ENCODE data around the gene ZNF492. TPM values are rescaled to one million over a fixed set of nuclear protein-coding genes. Genes with fewer than 3 reads are reported as not detected.
A peak's percentile ranks its signal among the peaks of the same experiment; 100 is the strongest.
"Not testable (repeated sequence)": the region's sequence is repeated elsewhere in the genome, so short reads cannot be mapped to it uniquely, and the experiment has no call there.

Gene ZNF492
- total RNA-seq (2011; cell fraction: chromatin; rRNA removed; ENCODE audit: low replicate concordance), result 0.32 and 0.33 TPM in 2 replicates
- 0.17 and 0.39 TPM in 2 replicates for total RNA-seq (2011; cell fraction: nucleolus; rRNA removed)
- 0.23 and 0.37 TPM in 2 replicates for total RNA-seq (2011; cell fraction: nucleoplasm; rRNA removed)
- total RNA-seq (2014; rRNA removed) (0.08 TPM in 1 of 2 replicates, not detected in the other), total RNA-seq (2014; rRNA removed; fragmentation: Illumina TruSeq; extraction: Trizol) (0.11 and 0.16 TPM in 2 replicates), total RNA-seq (2015; rRNA removed; fragmentation: Illumina TruSeq; extraction: Trizol) (0.04 and 0.11 TPM in 2 replicates), total RNA-seq (2021) (0.07 and 0.13 TPM in 2 replicates), polyA plus RNA-seq (2011; rRNA removed) (0.14 and 0.22 TPM in 2 replicates), polyA plus RNA-seq (2014; fragmentation: Illumina TruSeq; extraction: Trizol) (0.10 and 0.13 TPM in 2 replicates), polyA plus RNA-seq (2014; fragmentation: Nextera tagmentation; extraction: Ambion mirVana) (under 1 TPM; 0.01 TPM), polyA plus RNA-seq (2014; rRNA removed) (0.05 TPM in 1 of 2 replicates, not detected in the other), polyA minus RNA-seq (2011; rRNA and poly(A)+ RNA removed) (0.60 and 0.90 TPM in 2 replicates), Bru-seq, nascent RNA (percentile 29 among the genes with signal in this experiment), BruChase-seq, experiment 1, labeled RNA remaining after a 2-hour chase (percentile 30 among the genes with signal in this experiment), BruChase-seq, experiment 2, labeled RNA remaining after a 6-hour chase (percentile 35 among the genes with signal in this experiment)
- polyA plus RNA-seq (2011; cell fraction: cytosol; rRNA removed), result 0.03 and 0.06 TPM in 2 replicates
- 0.14 and 0.31 TPM in 2 replicates for polyA plus RNA-seq (2011; cell fraction: nucleus; rRNA removed)
- 0.04 and 0.05 TPM in 2 replicates for polyA plus RNA-seq (2012)
- 0.91 TPM in 1 of 2 replicates, not detected in the other for polyA minus RNA-seq (2011; cell fraction: cytosol; rRNA and poly(A)+ RNA removed)
- 0.40 and 1.2 TPM in 2 replicates for polyA minus RNA-seq (2011; cell fraction: nucleus; rRNA and poly(A)+ RNA removed)
- long read RNA-seq, experiment 1, result 0 reads
- long read RNA-seq, experiment 2, result 0 reads
- long read RNA-seq, experiment 3, result 0 reads

- H3K9me3 ChIP-seq (replicated peaks; ENCODE audit: control insufficient read depth, insufficient read depth, low read depth, low read length); CTCF ChIA-PET (ENCODE audit: low intra/inter-chr PET ratio); FAIRE-seq; H4K20me1 ChIP-seq (replicated peaks; ENCODE audit: control insufficient read depth, insufficient read depth, low read length); DNase-seq (ENCODE audit: extremely low read depth in 1 of 4, low spot score in 3 of 4); H2AFZ ChIP-seq (ENCODE audit: low read depth, low read length); H3K36me3 ChIP-seq (ENCODE audit: control insufficient read depth, insufficient read depth, low read length); H3K9me1 ChIP-seq (ENCODE audit: control insufficient read depth, insufficient read depth, low read length); in situ Hi-C loops (cut with MboI); POLR2A ChIA-PET; BruUV-seq (replicated peaks); H3K9ac ChIP-seq (ENCODE audit: insufficient read depth in 1 of 2, low read depth in 2 of 2, low read length in 2 of 2); H3K27me3 ChIP-seq (ENCODE audit: control insufficient read depth in 2 of 2, insufficient read depth in 2 of 2, low read length in 2 of 2); intact Hi-C loops (cut with micrococcal nuclease); ATAC-seq; H3K4me3 ChIP-seq; H3K4me1 ChIP-seq (replicated peaks in 1 of 2; ENCODE audit: control insufficient read depth in 2 of 2, insufficient read depth in 2 of 2, low read length in 2 of 2); H3K79me2 ChIP-seq (ENCODE audit: control insufficient read depth, insufficient read depth, low read length); H3K27ac ChIP-seq (ENCODE audit: extremely low read depth, low read depth, low read length); H3K4me2 ChIP-seq (ENCODE audit: insufficient read depth, low read length): not testable (repeated sequence)
- peak; percentile 59 for TF ChIP-seq PKNOX1 (IDR thresholded peaks at IDR 0.05)
- 1% methylated on average over 22 of the region's 36 CpGs for WGBS (ENCODE audit: insufficient coverage, low coverage, missing lambda C conversion rate)
These were observed at the start of gene ZNF492 for GRCh38 chr19:22633706-22634449. Gene ZNF492, plus strand, starts transcription at chr19:22634324. Its CDS starts 19,076 bp downstream, at chr19:22653400.

All from K562 (cell line).